AG04450 (cell line): Measurements from ENCODE around the gene NHERF1. TPM values are rescaled to one million over a fixed set of nuclear protein-coding genes. Genes with fewer than 3 reads are reported as not detected.

Experiments
- CTCF ChIA-PET: fragments of 300-600, 350-600 bp; formaldehyde crosslinking; extraction: SDS; loops from one replicate; lab custom pipeline; 2022; ENCODE audit warnings: antibody characterized with exemption, inconsistent platforms; lab: Charles Lee
- POLR2A ChIA-PET: fragments of 350-600 bp; formaldehyde crosslinking; extraction: SDS; loops from one replicate; lab custom pipeline; 2021; ENCODE audit warnings: antibody characterized with exemption, inconsistent platforms; lab: Yijun Ruan, JAX
- DNase-seq: peaks from one replicate; pipeline ENCODE4 v3.0.0-alpha.2; 2011; ENCODE audit warnings: low read depth, low spot score
- H3K27ac ChIP-seq: one replicate; pipeline ENCODE4 v1.5.1; 2012; ENCODE audit warnings: low read depth, low read length, control low read depth
- H3K27me3 ChIP-seq: one replicate; pipeline ENCODE4 v1.6.0; 2012; ENCODE audit warnings: low read length; ENCODE audit not compliant: control insufficient read depth, insufficient read depth
- H3K4me3 ChIP-seq: 2 replicates; pipeline ENCODE4 v1.5.1; 2011; ENCODE audit warnings: mild to moderate bottlenecking, low read depth, low read length, control low read depth
- H3K9me3 ChIP-seq: 2 replicates; pipeline ENCODE4 v1.5.1; 2012; ENCODE audit warnings: low read length; ENCODE audit not compliant: control insufficient read depth, insufficient read depth
- polyA plus RNA-seq: library from polyadenylated mRNA; depleted of rRNA; stranded (reverse); fragments of >200 nt; gene quantifications from 2 replicates; pipeline ENCODE4 v1.2.3, GENCODE V29; 2011
- TF ChIP-seq, protein P1 (sequence below): IDR thresholded peaks from 2 replicates; pipeline ENCODE4 v1.5.1; 2011; ENCODE audit warnings: low read depth, low read length, control low read depth, inconsistent platforms

The NHERF1 gene
- polyA plus RNA-seq, 1 experiment = 10.5 TPM

DNA sequence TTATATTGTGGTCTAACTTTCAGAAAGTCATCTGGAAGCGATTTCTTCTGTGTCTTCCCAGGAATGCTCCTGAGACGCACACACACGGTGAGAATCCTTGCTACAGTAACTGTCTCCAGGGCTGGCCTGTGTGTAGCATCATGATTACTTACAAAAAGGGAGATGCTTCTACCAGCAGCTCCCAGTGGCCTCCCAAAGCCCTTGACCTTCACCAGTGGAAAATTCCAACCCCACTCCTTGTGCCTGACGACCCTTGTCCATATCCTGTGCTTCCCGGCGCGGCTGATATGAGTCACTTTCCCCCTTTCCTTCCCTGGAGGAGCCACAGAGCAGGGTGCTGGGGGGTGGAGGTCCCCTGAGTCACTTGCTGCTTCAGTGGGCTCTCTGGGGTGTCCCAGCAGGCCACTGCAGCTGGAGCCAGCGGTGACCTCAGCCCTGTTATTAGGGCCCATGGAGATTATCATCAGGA, 49.8 kb downstream of the NHERF1 start:
- Histone ChIP-seq H3K9me3 (no peaks in the 10 kb centered on the region), H3K4me3 (no peak overlapping the region), H3K27me3 (no peaks in the 10 kb centered on the region), H3K27ac (no peak overlapping the region)
- no peak for DNase-seq
- ChIA-PET POLR2A (no interaction called here), CTCF (interaction anchor here (0.6 to 1.4 kb wide), 4 partner anchors 26 to 67 kb away, joined by 3 to 6 read pairs (median 3); no protein-coding TSS in a partner anchor)
- TF ChIP-seq, protein P1, sequence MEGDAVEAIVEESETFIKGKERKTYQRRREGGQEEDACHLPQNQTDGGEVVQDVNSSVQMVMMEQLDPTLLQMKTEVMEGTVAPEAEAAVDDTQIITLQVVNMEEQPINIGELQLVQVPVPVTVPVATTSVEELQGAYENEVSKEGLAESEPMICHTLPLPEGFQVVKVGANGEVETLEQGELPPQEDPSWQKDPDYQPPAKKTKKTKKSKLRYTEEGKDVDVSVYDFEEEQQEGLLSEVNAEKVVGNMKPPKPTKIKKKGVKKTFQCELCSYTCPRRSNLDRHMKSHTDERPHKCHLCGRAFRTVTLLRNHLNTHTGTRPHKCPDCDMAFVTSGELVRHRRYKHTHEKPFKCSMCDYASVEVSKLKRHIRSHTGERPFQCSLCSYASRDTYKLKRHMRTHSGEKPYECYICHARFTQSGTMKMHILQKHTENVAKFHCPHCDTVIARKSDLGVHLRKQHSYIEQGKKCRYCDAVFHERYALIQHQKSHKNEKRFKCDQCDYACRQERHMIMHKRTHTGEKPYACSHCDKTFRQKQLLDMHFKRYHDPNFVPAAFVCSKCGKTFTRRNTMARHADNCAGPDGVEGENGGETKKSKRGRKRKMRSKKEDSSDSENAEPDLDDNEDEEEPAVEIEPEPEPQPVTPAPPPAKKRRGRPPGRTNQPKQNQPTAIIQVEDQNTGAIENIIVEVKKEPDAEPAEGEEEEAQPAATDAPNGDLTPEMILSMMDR = no peak

DNA sequence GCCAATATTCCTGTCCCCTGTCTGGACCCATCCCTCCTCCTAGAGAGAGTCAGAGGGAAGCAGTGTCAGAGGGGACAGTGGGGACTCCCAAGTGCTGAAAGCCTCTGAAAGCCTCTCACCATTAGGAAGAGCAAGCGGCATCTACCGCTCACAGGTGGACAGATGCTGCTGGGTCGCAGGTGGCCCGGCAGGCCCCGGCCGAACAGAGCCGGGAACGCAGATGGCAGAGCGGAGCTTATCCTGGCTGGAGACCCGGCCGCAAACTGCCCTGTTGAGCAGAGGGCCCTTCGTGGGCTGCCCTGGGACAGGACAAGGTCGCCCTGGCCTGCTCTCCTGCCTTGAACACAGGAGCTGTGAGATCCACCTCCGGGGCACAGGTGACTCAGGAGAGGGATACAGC, 50.7 kb downstream of the NHERF1 start:
- Histone ChIP-seq H3K27ac (no peak overlapping the region), H3K4me3 (no peak overlapping the region), H3K27me3 (no peaks in the 10 kb centered on the region), H3K9me3 (no peaks in the 10 kb centered on the region)
- TF ChIP-seq, protein P1 = no peak
- POLR2A ChIA-PET = no interaction called here
- CTCF ChIA-PET = interaction anchor here (0.6 to 1.2 kb wide), 2 partner anchors 8 to 26 kb away, joined by 3 to 4 read pairs; no protein-coding TSS in a partner anchor
- DNase-seq = no peak

DNA sequence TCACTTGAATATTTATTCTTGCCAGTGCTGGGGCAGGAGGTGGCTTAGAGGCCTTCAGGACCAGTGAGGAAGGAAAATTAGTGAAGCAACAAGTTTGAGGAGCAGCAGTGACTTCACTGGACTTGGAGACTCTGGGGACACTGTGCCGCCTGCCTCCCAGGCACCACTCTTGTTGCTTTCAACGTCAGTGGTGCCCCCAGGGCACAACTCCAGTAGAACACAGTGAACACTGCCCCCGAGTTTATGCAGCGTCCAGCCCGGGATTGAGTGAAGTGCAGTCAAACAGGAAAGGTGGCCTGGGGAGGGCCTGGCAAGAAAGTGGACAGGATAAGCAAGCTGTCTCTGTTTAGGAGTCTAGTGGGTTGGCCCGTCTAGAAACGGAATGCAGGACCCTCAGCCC, 52.1 kb downstream of the NHERF1 start:
- Histone ChIP-seq H3K9me3 (no peaks in the 10 kb centered on the region), H3K27ac (no peak overlapping the region), H3K27me3 (no peaks in the 10 kb centered on the region), H3K4me3 (no peak overlapping the region)
- CTCF ChIA-PET = no interaction called here
- DNase-seq = no peak
- POLR2A ChIA-PET = no interaction called here
- TF ChIP-seq, protein P1 = no peak

DNA sequence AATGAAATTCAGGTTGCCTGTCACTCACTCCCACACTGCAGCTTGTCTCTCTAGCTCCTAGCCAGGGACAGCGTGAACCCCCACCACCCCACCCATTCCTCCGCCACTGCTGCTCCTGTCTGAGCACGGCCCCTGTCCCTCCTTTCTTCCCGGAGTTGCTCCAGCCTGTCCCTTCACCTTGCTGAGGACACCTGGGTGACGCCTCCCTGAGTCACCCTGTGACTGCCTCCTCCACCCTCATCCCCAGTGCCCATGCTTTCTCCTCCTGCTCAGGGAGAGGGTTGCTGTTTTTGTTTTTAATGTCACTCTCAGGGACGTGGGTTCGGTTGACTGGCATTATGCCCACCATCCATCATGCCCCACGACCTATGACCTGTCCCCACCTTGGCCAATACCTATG, 53.5 kb downstream of the NHERF1 start:
- no peak overlapping the region for H3K4me3 ChIP-seq
- POLR2A ChIA-PET = no interaction called here
- no peaks in the 10 kb centered on the region for H3K9me3 ChIP-seq
- no peak overlapping the region for H3K27ac ChIP-seq
- no peak for DNase-seq
- TF ChIP-seq, protein P1 = no peak
- CTCF ChIA-PET = no interaction called here
- no peaks in the 10 kb centered on the region for H3K27me3 ChIP-seq

DNA sequence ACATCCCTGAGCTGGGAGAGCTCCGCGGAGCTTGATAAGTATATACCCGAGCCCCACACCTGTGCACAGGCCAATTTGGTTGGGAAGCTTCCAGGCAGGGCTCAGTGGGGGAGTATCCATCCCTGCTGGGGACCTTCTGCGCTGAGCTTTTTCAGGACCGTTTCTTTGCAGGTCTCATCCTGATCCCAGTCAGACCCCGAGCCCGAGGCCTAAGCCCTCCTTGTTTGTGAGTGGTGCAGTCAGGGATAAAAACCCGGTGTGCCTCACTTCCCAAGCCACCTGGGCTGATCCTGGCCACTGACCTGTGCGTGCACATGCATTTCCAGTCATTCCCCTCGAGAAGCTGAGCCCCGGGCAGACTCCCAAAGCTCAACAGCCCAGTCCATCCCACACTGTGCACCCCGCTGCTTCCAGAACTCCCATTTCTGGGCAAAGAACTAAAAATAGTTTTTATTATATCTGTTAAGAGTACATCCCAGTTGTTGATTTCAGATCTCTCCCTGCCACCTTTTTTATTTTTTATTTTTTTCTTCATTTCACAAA, 55.0 kb downstream of the NHERF1 start:
- DNase-seq = no peak
- Histone ChIP-seq H3K27ac (no peak overlapping the region), H3K9me3 (no peaks in the 10 kb centered on the region), H3K27me3 (no peaks in the 10 kb centered on the region), H3K4me3 (no peak overlapping the region)
- ChIA-PET CTCF (interaction anchor here (0.7 to 3.5 kb wide), 3 partner anchors 12 to 59 kb away, joined by 3 to 19 read pairs (median 5); no protein-coding TSS in a partner anchor), POLR2A (no interaction called here)
- TF ChIP-seq, protein P1 = no peak
